Lung (tissue), 12 donors: Measurements from ENCODE around the gene SAMHD1. TPM values are rescaled to one million over a fixed set of nuclear protein-coding genes. Genes with fewer than 3 reads are reported as not detected.
"Not testable (repeated sequence)": the region's sequence is repeated elsewhere in the genome, so short reads cannot be mapped to it uniquely, and the experiment has no call there.

Experiments
- ATAC-seq: fragments of 200-7000 bp; cut with Tn5 transposase; one replicate; pipeline ENCODE4 v1.9.1; 2020; ENCODE audit warnings: moderate number of reproducible peaks; ENCODE audit not compliant: insufficient read depth, low FRiP score
- DNase-seq, 3 donors: peaks; one replicate each; pipeline ENCODE4 v3.0.0-alpha.2; 2013 to 2017
- H3K27ac ChIP-seq, 2 donors: one replicate each; pipeline ENCODE4 v1.5.1; 2013; ENCODE audit warnings: mild to moderate bottlenecking in 2 of 2, moderate library complexity in 2 of 2, control low read depth in 1 of 2, inconsistent platforms in 1 of 2, low read depth in 1 of 2, low read length in 1 of 2
- H3K27me3 ChIP-seq, 3 donors: one replicate each; pipeline ENCODE4 v1.5.1; 2013; ENCODE audit warnings: low read length in 2 of 3; ENCODE audit not compliant: control insufficient read depth in 3 of 3, insufficient read depth in 3 of 3
- H3K36me3 ChIP-seq, 4 donors: one replicate each; pipeline ENCODE4 v1.5.1; 2013; ENCODE audit warnings: low read length in 4 of 4, mild to moderate bottlenecking in 1 of 4, moderate library complexity in 1 of 4; ENCODE audit not compliant: control insufficient read depth in 4 of 4, insufficient read depth in 4 of 4
- H3K4me1 ChIP-seq, 5 donors: one replicate each; pipeline ENCODE4 v1.5.1; 2013; ENCODE audit warnings: low read length in 5 of 5, mild to moderate bottlenecking in 2 of 5, moderate library complexity in 1 of 5; ENCODE audit not compliant: control insufficient read depth in 5 of 5, insufficient read depth in 5 of 5
- H3K4me3 ChIP-seq: one replicate; pipeline ENCODE4 v1.5.1; 2013; ENCODE audit warnings: mild to moderate bottlenecking, control low read depth, moderate library complexity
- H3K9ac ChIP-seq, 2 donors: one replicate each; pipeline ENCODE4 v1.5.1; 2013; ENCODE audit warnings: low read length in 2 of 2, control low read depth in 1 of 2; ENCODE audit not compliant: insufficient read depth in 1 of 2
- H3K9me3 ChIP-seq, 4 donors: one replicate each; pipeline ENCODE4 v1.5.1; 2013; ENCODE audit warnings: low read length in 3 of 4, mild to moderate bottlenecking in 1 of 4, moderate library complexity in 1 of 4; ENCODE audit not compliant: control insufficient read depth in 4 of 4, insufficient read depth in 3 of 4
- WGBS, 2 donors: extraction: QIAGEN DNeasy Blood & Tissue Kit; methylation state at CpG; one replicate each; pipeline ENCODE4 v1.1.7; 2013; 5-methylcytosine and 5-hydroxymethylcytosine counted together
- polyA plus RNA-seq, 2 donors: library from polyadenylated mRNA; stranded (reverse); fragments of 200-250 nt; gene quantifications; one replicate each; pipeline ENCODE4 v1.2.1, GENCODE V29; 2013
- total RNA-seq, 2 donors: library from RNA; depleted of rRNA in 1 of 2; stranded (reverse); fragments of >200 nt in 1 of 2; gene quantifications; one replicate each; pipeline ENCODE4 v1.2.1, GENCODE V29; 2014 to 2021
- TF ChIP-seq, protein P1 (sequence below): IDR thresholded peaks from 2 replicates; pipeline ENCODE4 v1.5.1; 2012; ENCODE audit warnings: mild to moderate bottlenecking; ENCODE audit errors: control extremely low read depth, extremely low read depth
- donor health status: control.
- donor health status: control.
- donor health status: Bipolar disorder and iron deficiency.
- donor health status: healthy.
- donor health status: DM: yes; HTN: yes; CAD: no.

SAMHD1 gene
- total and polyA plus RNA-seq, 4 donors = 59.7 to 184 (median 90.9) TPM

DNA sequence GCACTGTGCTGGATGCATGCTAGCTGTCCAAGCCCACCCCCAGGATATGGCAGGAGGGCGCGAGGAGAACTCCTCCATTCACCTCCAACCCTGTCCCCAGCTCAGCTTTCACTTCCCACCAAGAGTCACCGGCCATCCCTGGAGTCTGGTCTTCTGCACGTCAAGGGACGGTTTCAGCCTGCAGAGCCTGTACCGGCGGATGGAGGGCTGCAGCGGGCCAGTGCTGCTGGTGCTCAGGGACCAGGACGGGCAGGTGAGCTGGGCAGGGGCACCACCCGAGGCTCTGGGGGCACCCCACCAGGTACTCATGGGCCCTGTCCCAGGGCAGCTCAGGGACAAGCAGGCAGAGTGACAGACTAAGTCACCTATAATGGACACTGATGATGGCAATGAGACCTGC lies 72.6 kb downstream of the SAMHD1 start:
- no peaks in the 10 kb centered on the region for H3K4me1 ChIP-seq
- TF ChIP-seq, protein P1, sequence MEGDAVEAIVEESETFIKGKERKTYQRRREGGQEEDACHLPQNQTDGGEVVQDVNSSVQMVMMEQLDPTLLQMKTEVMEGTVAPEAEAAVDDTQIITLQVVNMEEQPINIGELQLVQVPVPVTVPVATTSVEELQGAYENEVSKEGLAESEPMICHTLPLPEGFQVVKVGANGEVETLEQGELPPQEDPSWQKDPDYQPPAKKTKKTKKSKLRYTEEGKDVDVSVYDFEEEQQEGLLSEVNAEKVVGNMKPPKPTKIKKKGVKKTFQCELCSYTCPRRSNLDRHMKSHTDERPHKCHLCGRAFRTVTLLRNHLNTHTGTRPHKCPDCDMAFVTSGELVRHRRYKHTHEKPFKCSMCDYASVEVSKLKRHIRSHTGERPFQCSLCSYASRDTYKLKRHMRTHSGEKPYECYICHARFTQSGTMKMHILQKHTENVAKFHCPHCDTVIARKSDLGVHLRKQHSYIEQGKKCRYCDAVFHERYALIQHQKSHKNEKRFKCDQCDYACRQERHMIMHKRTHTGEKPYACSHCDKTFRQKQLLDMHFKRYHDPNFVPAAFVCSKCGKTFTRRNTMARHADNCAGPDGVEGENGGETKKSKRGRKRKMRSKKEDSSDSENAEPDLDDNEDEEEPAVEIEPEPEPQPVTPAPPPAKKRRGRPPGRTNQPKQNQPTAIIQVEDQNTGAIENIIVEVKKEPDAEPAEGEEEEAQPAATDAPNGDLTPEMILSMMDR = no peak
- H3K4me3 ChIP-seq = no peak overlapping the region
- H3K27ac ChIP-seq = no peak overlapping the region
- no peaks in the 10 kb centered on the region for H3K36me3 ChIP-seq
- WGBS, 2 donors = 88 to 90% methylated on average over 10 of the region's 10 CpGs
- H3K9me3 ChIP-seq = no peaks in the 10 kb centered on the region
- no peak overlapping the region for H3K9ac ChIP-seq
- DNase-seq (no peak), ATAC-seq (no peak)
- no peaks in the 10 kb centered on the region for H3K27me3 ChIP-seq

DNA sequence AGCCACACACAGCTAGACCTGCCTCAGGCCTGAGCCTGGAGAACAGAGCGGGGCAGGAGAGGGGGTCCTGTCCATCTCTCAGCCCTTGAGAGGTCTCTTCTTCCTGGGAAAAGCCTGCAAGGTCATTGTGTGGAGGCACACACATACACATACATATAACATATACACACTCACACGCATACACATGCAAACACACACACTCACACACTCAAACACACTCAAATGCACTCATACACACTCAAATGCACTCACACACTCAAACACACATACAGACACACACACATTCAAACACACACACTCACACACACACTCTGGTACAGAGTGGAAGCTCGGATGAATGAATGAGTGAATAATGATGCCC lies 75.1 kb downstream of the SAMHD1 start:
- no peaks in the 10 kb centered on the region for H3K36me3 ChIP-seq
- TF ChIP-seq, protein P1 = no peak
- WGBS, 2 donors = 89 to 93% methylated on average over 3 of the region's 3 CpGs
- ATAC-seq (no peak), DNase-seq (no peak)
- H3K4me3 ChIP-seq = no peak overlapping the region
- H3K4me1 ChIP-seq = peaks cover 0 to 8% (median 0%) of the 10 kb centered on the region in 5 donors
- H3K27me3 ChIP-seq = no peaks in the 10 kb centered on the region
- H3K27ac ChIP-seq = no peak overlapping the region
- no peaks in the 10 kb centered on the region for H3K9me3 ChIP-seq
- no peak overlapping the region for H3K9ac ChIP-seq

DNA sequence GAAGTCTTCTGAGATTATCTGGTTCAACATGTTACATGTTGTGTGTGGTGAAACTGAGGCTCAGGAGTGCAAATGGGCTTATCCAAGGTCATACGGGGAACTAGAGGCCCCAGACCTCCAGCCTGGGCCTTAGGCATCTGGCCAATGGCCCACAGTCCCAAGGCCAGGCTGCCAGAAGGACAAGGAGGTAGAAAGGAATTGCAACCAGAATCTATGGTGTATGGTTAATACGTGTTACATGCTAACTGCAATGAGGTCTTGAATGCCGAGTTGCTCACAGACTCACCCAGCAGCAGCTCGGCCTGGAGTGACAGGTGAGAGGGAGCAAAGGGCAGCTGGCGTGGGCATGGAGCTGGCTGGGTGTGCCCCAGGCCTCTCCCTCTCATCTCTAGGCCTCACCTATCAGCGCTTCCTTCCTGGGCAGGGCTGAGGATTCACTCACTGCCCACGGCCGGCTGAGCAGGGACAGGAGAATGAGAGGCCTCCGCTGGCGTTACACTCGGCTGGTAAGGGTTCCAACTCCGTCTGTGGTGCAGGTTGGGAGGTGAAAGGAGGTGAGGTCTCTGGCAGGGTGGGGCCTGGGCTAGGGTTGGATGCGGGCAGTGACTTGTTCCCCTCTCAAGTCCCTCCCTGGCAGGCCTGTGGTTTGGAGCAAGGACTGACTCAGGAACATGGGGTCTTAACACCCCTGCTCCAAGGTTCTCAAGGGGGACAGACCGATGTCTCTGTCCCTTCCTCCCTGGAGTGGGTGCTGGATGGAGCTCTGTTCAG lies 75.6 kb downstream of the SAMHD1 start, which contains the start of gene TLDC2:
Gene TLDC2 (plus strand): TSS at position 437 of the 771 bp plus-strand sequence. CDS start 37 bp downstream, at position 474.
- no peaks in the 10 kb centered on the region for H3K9me3 ChIP-seq
- no peak within 1 kb of the TSS for H3K27ac ChIP-seq
- TF ChIP-seq, protein P1 = no peak
- WGBS, 2 donors = 81 to 85% methylated on average over 14 of the region's 14 CpGs
- H3K27me3 ChIP-seq = no peaks in the 10 kb centered on the region
- peaks cover 0 to 8% (median 0%) of the 10 kb centered on the region in 5 donors for H3K4me1 ChIP-seq
- no peak within 1 kb of the TSS for H3K9ac ChIP-seq
- no peak within 1 kb of the TSS for H3K4me3 ChIP-seq
- ATAC-seq (no peak), DNase-seq (no peak)
- no peaks in the 10 kb centered on the region for H3K36me3 ChIP-seq

DNA sequence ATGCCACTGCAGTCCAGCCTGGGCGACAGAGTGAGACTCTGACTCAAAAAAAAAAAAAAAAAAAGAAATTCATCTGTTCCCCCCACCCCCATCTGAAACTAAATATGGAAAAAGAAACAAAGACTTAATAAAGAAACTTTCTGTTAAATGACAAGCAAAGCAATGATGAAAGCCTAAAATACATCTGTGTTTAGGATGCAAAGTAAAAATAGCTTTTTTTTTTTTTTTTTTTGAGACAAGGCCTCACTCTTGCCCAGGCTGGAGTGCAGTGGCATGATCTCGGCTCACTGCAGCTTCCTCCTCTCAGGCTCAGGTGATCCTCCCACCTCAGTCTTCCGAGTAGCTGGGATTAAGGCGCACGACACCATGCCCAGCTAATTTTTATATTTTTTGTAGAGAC lies 76.4 kb downstream of the SAMHD1 start:
- H3K9me3 ChIP-seq, DNase-seq, ATAC-seq, H3K9ac ChIP-seq, H3K27ac ChIP-seq, H3K4me3 ChIP-seq, H3K4me1 ChIP-seq, H3K36me3 ChIP-seq, H3K27me3 ChIP-seq: not testable (repeated sequence)
- 84 to 91% methylated on average over 5 of the region's 5 CpGs for WGBS, 2 donors
